IPS DF 6.9 (cell line): ENCODE data around the gene NGB.

ENCODE experiments used
- DNase-seq: peaks from one replicate; pipeline ENCODE4 v3.0.0-alpha.2; 2013; ENCODE audit warnings: low read depth, low spot score
- H3K27ac ChIP-seq: one replicate; pipeline ENCODE4 v1.5.1; 2013; ENCODE audit warnings: low read length, control low read depth
- H3K27me3 ChIP-seq: 2 replicates; pipeline ENCODE4 v1.6.1; 2013; ENCODE audit warnings: mild to moderate bottlenecking, low read length; ENCODE audit not compliant: control insufficient read depth, insufficient read depth
- H3K36me3 ChIP-seq: 2 replicates; pipeline ENCODE4 v1.6.1; 2013; ENCODE audit warnings: low read length; ENCODE audit not compliant: control insufficient read depth, insufficient read depth
- H3K4me1 ChIP-seq: 2 replicates; pipeline ENCODE4 v1.6.1; 2013; ENCODE audit warnings: low read length; ENCODE audit not compliant: control insufficient read depth, insufficient read depth
- H3K4me3 ChIP-seq: 2 replicates; pipeline ENCODE4 v1.5.1; 2013; ENCODE audit warnings: mild to moderate bottlenecking, low read length
- H3K9me3 ChIP-seq: 2 replicates; pipeline ENCODE4 v1.6.1; 2013; ENCODE audit warnings: low read length, inconsistent platforms; ENCODE audit not compliant: control insufficient read depth, insufficient read depth
- WGBS: extraction: QIAGEN DNeasy Blood & Tissue Kit; methylation state at CpG from one replicate; pipeline ENCODE4 v1.1.7; 2013; ENCODE audit warnings: mixed read lengths, missing lambda C conversion rate; ENCODE audit not compliant: insufficient read length, insufficient coverage; 5-methylcytosine and 5-hydroxymethylcytosine counted together

The NGB gene

GRCh38 chr14:77221241-77221871, 49.6 kb downstream of the NGB start:
- 100% methylated on average over 6 of the region's 23 CpGs for WGBS
- no peak for DNase-seq
- no peaks in the 10 kb centered on the region for H3K27me3 ChIP-seq
- H3K9me3 ChIP-seq = no peaks in the 10 kb centered on the region
- no peaks in the 10 kb centered on the region for H3K36me3 ChIP-seq
- H3K4me3 ChIP-seq = no peak overlapping the region
- peaks cover 20% of the 10 kb centered on the region for H3K4me1 ChIP-seq
- no peak overlapping the region for H3K27ac ChIP-seq

DNA sequence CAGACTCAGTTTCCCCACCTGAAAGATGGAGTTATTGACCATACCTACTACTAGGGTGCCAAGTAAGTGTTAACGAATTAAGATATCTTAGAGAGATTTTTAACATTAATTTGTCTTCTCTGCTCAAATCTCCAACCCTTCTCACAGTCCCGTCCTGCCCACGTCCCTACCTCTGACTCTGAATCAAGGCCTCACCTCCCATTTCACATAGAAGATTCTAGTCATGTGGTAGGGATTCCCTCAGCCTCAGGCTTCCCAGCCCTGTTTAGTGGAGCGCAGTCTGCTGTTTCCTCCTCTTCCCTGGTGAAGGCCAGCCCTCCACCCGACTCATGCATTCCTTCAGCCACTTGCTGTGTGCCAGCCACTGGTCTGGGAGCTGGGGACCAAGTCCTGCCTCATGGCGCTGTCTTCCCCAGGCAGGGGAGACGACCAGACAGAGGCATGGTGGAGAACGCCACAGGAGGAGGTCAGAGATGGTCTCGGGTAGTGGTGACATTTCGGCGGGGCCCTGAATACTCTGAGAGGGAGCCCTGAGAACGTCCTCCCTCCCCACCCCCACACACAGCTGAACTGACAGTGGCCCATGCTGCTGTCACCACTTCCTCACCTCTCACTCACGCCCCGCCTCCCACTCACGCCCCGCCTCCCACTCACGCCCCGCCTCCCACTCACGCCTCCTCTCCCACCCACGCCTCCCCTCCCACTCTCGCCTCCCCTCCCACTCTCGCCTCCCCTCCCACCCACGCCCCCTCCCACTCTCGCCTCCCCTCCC, 50.6 kb downstream of the NGB start:
- H3K27me3 ChIP-seq = no peaks in the 10 kb centered on the region
- WGBS = no CpG with 5 or more reads among the region's 24 CpGs
- no peak overlapping the region for H3K27ac ChIP-seq
- H3K9me3 ChIP-seq = no peaks in the 10 kb centered on the region
- H3K36me3 ChIP-seq = no peaks in the 10 kb centered on the region
- H3K4me3 ChIP-seq = no peak overlapping the region
- DNase-seq = no peak
- peaks cover 20% of the 10 kb centered on the region for H3K4me1 ChIP-seq

GRCh38 chr14:77219591-77219990, 51.4 kb downstream of the NGB start:
- Histone ChIP-seq H3K36me3 (no peaks in the 10 kb centered on the region), H3K27me3 (no peaks in the 10 kb centered on the region), H3K9me3 (no peaks in the 10 kb centered on the region), H3K4me3 (no peak overlapping the region; the same call in 1 of the 2 replicates), H3K4me1 (peaks cover 20% of the 10 kb centered on the region), H3K27ac (no peak overlapping the region)
- no CpG with 5 or more reads among the region's 10 CpGs for WGBS
- DNase-seq = no peak

- H3K36me3 ChIP-seq = no peaks in the 10 kb centered on the region
- WGBS = no CpG with 5 or more reads among the region's 3 CpGs
- peaks cover 11% of the 10 kb centered on the region for H3K4me1 ChIP-seq
- no peak for DNase-seq
- H3K4me3 ChIP-seq = no peak overlapping the region
- H3K27ac ChIP-seq = no peak overlapping the region
- no peaks in the 10 kb centered on the region for H3K27me3 ChIP-seq
- no peaks in the 10 kb centered on the region for H3K9me3 ChIP-seq
Observed at GRCh38 chr14:77217551-77217950, 53.5 kb downstream of the NGB start.
